GM23338 (cell line): ENCODE data around the gene CYP4F2. TPM values are rescaled to one million over a fixed set of nuclear protein-coding genes. Genes with fewer than 3 reads are reported as not detected.

Source experiments
- ATAC-seq: fragments of 200-7000 bp; cut with Tn5 transposase; 3 replicates; pipeline ENCODE4 v1.9.1; 2020
- DNase-seq: peaks from one replicate; pipeline ENCODE4 v3.0.0-alpha.2; 2015; ENCODE audit warnings: low spot score
- H2AFZ ChIP-seq: fragments of 200-600 bp; sonication (generic); 2 replicates; pipeline ENCODE4 v1.8.0; 2016; ENCODE audit warnings: antibody characterized with exemption, mild to moderate bottlenecking, moderate library complexity
- H3F3A ChIP-seq: fragments of 200-600 bp; sonication (generic); replicated peaks from 2 replicates; pipeline ENCODE4 v1.8.0; 2017; ENCODE audit warnings: antibody characterized with exemption, mixed run types, low read depth
- H3K27ac ChIP-seq: fragments of 200-600 bp; sonication (generic); 2 replicates; pipeline ENCODE4 v1.6.1; 2016; ENCODE audit warnings: low read depth
- H3K27me3 ChIP-seq: fragments of 200-600 bp; sonication (generic); 2 replicates; pipeline ENCODE4 v1.8.0; 2016; ENCODE audit warnings: mild to moderate bottlenecking, mixed run types, moderate library complexity; ENCODE audit not compliant: insufficient read depth
- H3K36me3 ChIP-seq: fragments of 200-600 bp; sonication (generic); 2 replicates; pipeline ENCODE4 v1.8.0; 2016; ENCODE audit warnings: mild to moderate bottlenecking; ENCODE audit not compliant: insufficient read depth
- H3K4me1 ChIP-seq: fragments of 200-600 bp; sonication (generic); 2 replicates; pipeline ENCODE4 v1.8.0; 2016; ENCODE audit warnings: mild to moderate bottlenecking, moderate library complexity; ENCODE audit not compliant: insufficient read depth
- H3K4me2 ChIP-seq: fragments of 200-600 bp; sonication (generic); 2 replicates; pipeline ENCODE4 v1.7.1; 2017; ENCODE audit warnings: mixed run types
- H3K4me3 ChIP-seq: fragments of 200-600 bp; sonication (generic); 2 replicates; pipeline ENCODE4 v1.6.1; 2016; ENCODE audit warnings: mixed run types
- H3K79me2 ChIP-seq: fragments of 200-600 bp; sonication (generic); replicated peaks from 2 replicates; pipeline ENCODE4 v1.8.0; 2017; ENCODE audit warnings: mild to moderate bottlenecking; ENCODE audit not compliant: insufficient read depth
- H3K9me2 ChIP-seq: fragments of 200-600 bp; sonication (generic); 2 replicates; pipeline ENCODE4 v1.8.0; 2017; ENCODE audit not compliant: insufficient read depth
- H4K20me1 ChIP-seq: fragments of 200-600 bp; sonication (generic); replicated peaks from 2 replicates; pipeline ENCODE4 v1.8.0; 2017; ENCODE audit warnings: mild to moderate bottlenecking; ENCODE audit not compliant: insufficient read depth
- H3K27ac Mint-ChIP-seq: 2 replicates; pipeline ENCODE4 v1.8.0; 2020; ENCODE audit warnings: inconsistent platforms, mild to moderate bottlenecking, moderate library complexity, mixed read lengths
- H3K27me3 Mint-ChIP-seq: 3 replicates; pipeline ENCODE4 v1.8.0; 2022; ENCODE audit warnings: low read depth, mild to moderate bottlenecking, moderate library complexity, mixed read lengths, inconsistent platforms; ENCODE audit not compliant: insufficient read depth, poor library complexity
- H3K36me3 Mint-ChIP-seq: 3 replicates; pipeline ENCODE4 v1.8.0; 2021; ENCODE audit warnings: low read depth, mild to moderate bottlenecking, inconsistent platforms, moderate library complexity, mixed read lengths
- H3K4me1 Mint-ChIP-seq: 3 replicates; pipeline ENCODE4 v1.8.0; 2020; ENCODE audit warnings: mild to moderate bottlenecking, inconsistent platforms, mixed read lengths
- H3K4me3 Mint-ChIP-seq: 3 replicates; pipeline ENCODE4 v1.8.0; 2021; ENCODE audit warnings: moderate library complexity, mild to moderate bottlenecking, inconsistent platforms, mixed read lengths
- H3K9me3 Mint-ChIP-seq: 3 replicates; pipeline ENCODE4 v1.8.0; 2020; ENCODE audit warnings: moderate library complexity, mild to moderate bottlenecking, inconsistent platforms, mixed read lengths
- CREB1 ChIP-seq: fragments of 250-450 bp; sonication (Bioruptor Pico); IDR thresholded peaks from 2 replicates; pipeline ENCODE4 v1.5.0; 2020; ENCODE audit warnings: low read depth, mild to moderate bottlenecking, moderate library complexity
- ETS1 ChIP-seq: IDR thresholded peaks from 2 replicates; pipeline ENCODE4 v1.6.1; 2016; ENCODE audit warnings: antibody characterized with exemption
- EZH2phosphoT487 ChIP-seq: fragments of 200-600 bp; sonication (generic); IDR thresholded peaks from one replicate; pipeline ENCODE4 v1.8.1; 2018; ENCODE audit warnings: antibody characterized with exemption; ENCODE audit not compliant: unreplicated experiment
- JUNB ChIP-seq: IDR thresholded peaks from one replicate; pipeline ENCODE4 v1.6.1; 2016; ENCODE audit warnings: antibody characterized with exemption; ENCODE audit not compliant: unreplicated experiment
- POLR2AphosphoS5 ChIP-seq: IDR thresholded peaks from 2 replicates; pipeline ENCODE4 v1.6.1; 2016; ENCODE audit warnings: antibody characterized with exemption, low read depth
- REST ChIP-seq: IDR thresholded peaks from one replicate; pipeline ENCODE4 v1.6.1; 2018; ENCODE audit warnings: antibody characterized with exemption; ENCODE audit not compliant: unreplicated experiment
- ZNF114 ChIP-seq: fragments of 250-450 bp; sonication (Bioruptor Pico); IDR thresholded peaks from 2 replicates; pipeline ENCODE4 v1.5.0; 2020; ENCODE audit warnings: mild to moderate bottlenecking, moderate library complexity
- ZNF331 ChIP-seq: fragments of 250-450 bp; sonication (Bioruptor Pico); IDR thresholded peaks from 2 replicates; pipeline ENCODE4 v1.5.0; 2020; ENCODE audit warnings: low read depth, mild to moderate bottlenecking, moderate library complexity
- polyA plus RNA-seq: library from polyadenylated mRNA; unstranded; fragments of >200 nt; fragmentation: Nextera tagmentation; extraction: Ambion mirVana; gene quantifications from 2 replicates; pipeline ENCODE4 v1.2.1, GENCODE V29; 2016
- total RNA-seq: library from RNA; depleted of rRNA; stranded (reverse); fragments of >200 nt; shearing (Covaris generic); gene quantifications from 2 replicates; pipeline ENCODE4 v1.2.3, GENCODE V29; 2014
- TF ChIP-seq, protein P1 (sequence below): fragments of 250-450 bp; sonication (Bioruptor Pico); IDR thresholded peaks from 2 replicates; pipeline ENCODE4 v1.5.0; 2020; ENCODE audit warnings: mild to moderate bottlenecking, moderate library complexity

Gene CYP4F2
- total and polyA plus RNA-seq, 2 experiments from 2014 or later = not detected

DNA sequence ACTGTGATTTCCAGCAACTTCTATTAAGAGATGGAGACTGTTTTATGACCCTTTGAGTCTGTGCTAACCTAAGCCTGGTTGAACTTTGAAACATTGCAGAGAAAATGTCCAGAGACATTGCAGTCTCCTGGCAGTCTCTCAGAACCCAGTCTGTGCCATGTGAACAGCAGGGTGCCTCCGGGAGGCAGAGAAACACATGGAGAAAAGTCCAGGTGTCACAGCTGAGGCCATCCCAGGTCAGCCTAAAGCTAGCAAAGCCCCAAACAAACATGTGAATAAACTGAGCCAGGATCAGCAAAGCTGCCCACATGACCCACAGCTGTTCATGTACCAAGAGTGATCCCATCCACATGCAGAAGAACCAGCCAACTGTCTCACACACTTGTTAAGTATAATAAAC is 28.6 kb upstream of the CYP4F2 start:
- no peaks in the 10 kb centered on the region for H3K4me1 Mint-ChIP-seq
- no peak for ATAC-seq
- no peak overlapping the region for H3K27ac Mint-ChIP-seq

GRCh38 chr19:15923702-15924101 is 25.8 kb upstream of the CYP4F2 start:
- Mint-ChIP-seq H3K36me3 (peaks cover 50% of the 10 kb centered on the region), H3K4me1 (no peaks in the 10 kb centered on the region), H3K27me3 (peaks cover 3% of the 10 kb centered on the region), H3K27ac (no peak overlapping the region), H3K9me3 (peaks cover 96% of the 10 kb centered on the region), H3K4me3 (no peak overlapping the region)
- ATAC-seq (no peak), DNase-seq (no peak)
- Histone ChIP-seq H3K79me2 (no peaks in the 10 kb centered on the region), H2AFZ (no peak overlapping the region), H3K4me2 (no peak overlapping the region), H3K27me3 (no peaks in the 10 kb centered on the region), H3K4me1 (no peaks in the 10 kb centered on the region), H3F3A (no peaks in the 10 kb centered on the region), H3K27ac (no peak overlapping the region), H3K4me3 (no peak overlapping the region), H3K36me3 (no peaks in the 10 kb centered on the region), H4K20me1 (no peaks in the 10 kb centered on the region), H3K9me2 (no peaks in the 10 kb centered on the region)
- TF ChIP-seq JUNB = no peak
- no peak for TF ChIP-seq POLR2AphosphoS5
- no peak for TF ChIP-seq REST
- TF ChIP-seq CREB1 = no peak
- no peak for TF ChIP-seq ETS1
- TF ChIP-seq ZNF331 (CRISPR knock-in tag) = no peak
- no peak for TF ChIP-seq ZNF114 (CRISPR knock-in tag)
- TF ChIP-seq, protein P1, sequence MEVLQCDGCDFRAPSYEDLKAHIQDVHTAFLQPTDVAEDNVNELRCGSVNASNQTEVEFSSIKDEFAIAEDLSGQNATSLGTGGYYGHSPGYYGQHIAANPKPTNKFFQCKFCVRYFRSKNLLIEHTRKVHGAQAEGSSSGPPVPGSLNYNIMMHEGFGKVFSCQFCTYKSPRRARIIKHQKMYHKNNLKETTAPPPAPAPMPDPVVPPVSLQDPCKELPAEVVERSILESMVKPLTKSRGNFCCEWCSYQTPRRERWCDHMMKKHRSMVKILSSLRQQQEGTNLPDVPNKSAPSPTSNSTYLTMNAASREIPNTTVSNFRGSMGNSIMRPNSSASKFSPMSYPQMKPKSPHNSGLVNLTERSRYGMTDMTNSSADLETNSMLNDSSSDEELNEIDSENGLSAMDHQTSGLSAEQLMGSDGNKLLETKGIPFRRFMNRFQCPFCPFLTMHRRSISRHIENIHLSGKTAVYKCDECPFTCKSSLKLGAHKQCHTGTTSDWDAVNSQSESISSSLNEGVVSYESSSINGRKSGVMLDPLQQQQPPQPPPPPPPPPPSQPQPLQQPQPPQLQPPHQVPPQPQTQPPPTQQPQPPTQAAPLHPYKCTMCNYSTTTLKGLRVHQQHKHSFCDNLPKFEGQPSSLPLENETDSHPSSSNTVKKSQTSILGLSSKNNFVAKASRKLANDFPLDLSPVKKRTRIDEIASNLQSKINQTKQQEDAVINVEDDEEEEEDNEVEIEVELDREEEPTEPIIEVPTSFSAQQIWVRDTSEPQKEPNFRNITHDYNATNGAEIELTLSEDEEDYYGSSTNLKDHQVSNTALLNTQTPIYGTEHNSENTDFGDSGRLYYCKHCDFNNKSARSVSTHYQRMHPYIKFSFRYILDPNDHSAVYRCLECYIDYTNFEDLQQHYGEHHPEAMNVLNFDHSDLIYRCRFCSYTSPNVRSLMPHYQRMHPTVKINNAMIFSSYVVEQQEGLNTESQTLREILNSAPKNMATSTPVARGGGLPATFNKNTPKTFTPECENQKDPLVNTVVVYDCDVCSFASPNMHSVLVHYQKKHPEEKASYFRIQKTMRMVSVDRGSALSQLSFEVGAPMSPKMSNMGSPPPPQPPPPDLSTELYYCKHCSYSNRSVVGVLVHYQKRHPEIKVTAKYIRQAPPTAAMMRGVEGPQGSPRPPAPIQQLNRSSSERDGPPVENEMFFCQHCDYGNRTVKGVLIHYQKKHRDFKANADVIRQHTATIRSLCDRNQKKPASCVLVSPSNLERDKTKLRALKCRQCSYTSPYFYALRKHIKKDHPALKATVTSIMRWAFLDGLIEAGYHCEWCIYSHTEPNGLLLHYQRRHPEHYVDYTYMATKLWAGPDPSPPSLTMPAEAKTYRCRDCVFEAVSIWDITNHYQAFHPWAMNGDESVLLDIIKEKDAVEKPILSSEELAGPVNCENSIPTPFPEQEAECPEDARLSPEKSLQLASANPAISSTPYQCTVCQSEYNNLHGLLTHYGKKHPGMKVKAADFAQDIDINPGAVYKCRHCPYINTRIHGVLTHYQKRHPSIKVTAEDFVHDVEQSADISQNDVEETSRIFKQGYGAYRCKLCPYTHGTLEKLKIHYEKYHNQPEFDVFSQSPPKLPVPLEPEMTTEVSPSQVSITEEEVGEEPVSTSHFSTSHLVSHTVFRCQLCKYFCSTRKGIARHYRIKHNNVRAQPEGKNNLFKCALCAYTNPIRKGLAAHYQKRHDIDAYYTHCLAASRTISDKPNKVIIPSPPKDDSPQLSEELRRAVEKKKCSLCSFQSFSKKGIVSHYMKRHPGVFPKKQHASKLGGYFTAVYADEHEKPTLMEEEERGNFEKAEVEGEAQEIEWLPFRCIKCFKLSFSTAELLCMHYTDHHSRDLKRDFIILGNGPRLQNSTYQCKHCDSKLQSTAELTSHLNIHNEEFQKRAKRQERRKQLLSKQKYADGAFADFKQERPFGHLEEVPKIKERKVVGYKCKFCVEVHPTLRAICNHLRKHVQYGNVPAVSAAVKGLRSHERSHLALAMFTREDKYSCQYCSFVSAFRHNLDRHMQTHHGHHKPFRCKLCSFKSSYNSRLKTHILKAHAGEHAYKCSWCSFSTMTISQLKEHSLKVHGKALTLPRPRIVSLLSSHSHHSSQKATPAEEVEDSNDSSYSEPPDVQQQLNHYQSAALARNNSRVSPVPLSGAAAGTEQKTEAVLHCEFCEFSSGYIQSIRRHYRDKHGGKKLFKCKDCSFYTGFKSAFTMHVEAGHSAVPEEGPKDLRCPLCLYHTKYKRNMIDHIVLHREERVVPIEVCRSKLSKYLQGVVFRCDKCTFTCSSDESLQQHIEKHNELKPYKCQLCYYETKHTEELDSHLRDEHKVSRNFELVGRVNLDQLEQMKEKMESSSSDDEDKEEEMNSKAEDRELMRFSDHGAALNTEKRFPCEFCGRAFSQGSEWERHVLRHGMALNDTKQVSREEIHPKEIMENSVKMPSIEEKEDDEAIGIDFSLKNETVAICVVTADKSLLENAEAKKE (CRISPR knock-in tag) = no peak
- no peak for TF ChIP-seq EZH2phosphoT487

More for the DNA sequence above, 28.6 kb upstream of the CYP4F2 start:
- no peak for DNase-seq
- no peak for TF ChIP-seq ZNF114 (CRISPR knock-in tag)
- no peak for TF ChIP-seq JUNB
- peaks cover 73% of the 10 kb centered on the region for H3K36me3 Mint-ChIP-seq
- no peaks in the 10 kb centered on the region for H3K79me2 ChIP-seq
- H3K9me3 Mint-ChIP-seq = peaks cover 100% of the 10 kb centered on the region
- no peaks in the 10 kb centered on the region; the same call in 1 of the 2 replicates for H3K36me3 ChIP-seq
- no peaks in the 10 kb centered on the region for H3F3A ChIP-seq
- H3K27me3 ChIP-seq = no peaks in the 10 kb centered on the region
- H3K27ac ChIP-seq = no peak overlapping the region
- no peak overlapping the region for H3K4me3 Mint-ChIP-seq
- H3K4me1 ChIP-seq = no peaks in the 10 kb centered on the region
- H2AFZ ChIP-seq = no peak overlapping the region
- peaks cover 4% of the 10 kb centered on the region for H3K27me3 Mint-ChIP-seq
- H3K9me2 ChIP-seq = no peaks in the 10 kb centered on the region
- H4K20me1 ChIP-seq = no peaks in the 10 kb centered on the region
- no peak overlapping the region for H3K4me2 ChIP-seq
- no peak overlapping the region for H3K4me3 ChIP-seq
